Suprapubic skin (tissue), 4 donors: ENCODE measurements around the gene IFNL1.
"Not testable (repeated sequence)": the region's sequence is repeated elsewhere in the genome, so short reads cannot be mapped to it uniquely, and the experiment has no call there.

Experiments
- CTCF ChIP-seq, 2 donors: fragments of 200-600 bp in 1 of 2; fragments of 450-650 bp in 1 of 2; sonication (generic) in 1 of 2; IDR thresholded peaks; one replicate each; pipeline ENCODE4 v1.5.1; 2016 to 2019; ENCODE audit warnings: antibody characterized with exemption in 2 of 2, mild to moderate bottlenecking in 1 of 2, moderate library complexity in 1 of 2
- EP300 ChIP-seq: sonication (generic); formaldehyde crosslinking; IDR thresholded peaks from one replicate; pipeline ENCODE4 v1.6.1; 2017; ENCODE audit warnings: antibody characterized with exemption
- POLR2A ChIP-seq, 2 donors: fragments of 450-650 bp; IDR thresholded peaks; one replicate each; pipeline ENCODE4 v1.6.1; 2017; ENCODE audit warnings: antibody characterized with exemption in 2 of 2, mild to moderate bottlenecking in 2 of 2, moderate library complexity in 2 of 2
- POLR2AphosphoS5 ChIP-seq, 3 donors: sonication (generic); formaldehyde crosslinking; IDR thresholded peaks; one replicate each; pipeline ENCODE4 v1.6.1; 2017; ENCODE audit warnings: antibody characterized with exemption in 3 of 3

GRCh38 chr19:39332738-39333137 is 36.5 kb downstream of the IFNL1 start:
- TF ChIP-seq POLR2A (IDR thresholded peaks at IDR 0.05); EP300; CTCF (IDR thresholded peaks at IDR 0.05); POLR2AphosphoS5 (IDR thresholded peaks at IDR 0.05): not testable (repeated sequence)
